ENCODE measurements around the gene GAS7. TPM values are rescaled to one million over a fixed set of nuclear protein-coding genes. Genes with fewer than 3 reads are reported as not detected.
A peak's percentile ranks its signal among the peaks of the same experiment; 100 is the strongest.

GAS7 gene
- total and polyA plus RNA-seq, 2 experiments from 2014 or later, result 25.8 to 27.3 TPM

GRCh38 chr17:9929871-9930270 is 268.5 kb downstream of the GAS7 start:
- H3K36me3 ChIP-seq (replicated peaks; ENCODE audit: insufficient read depth, low read depth), result no peaks in the 10 kb centered on the region
- no peak overlapping the region for H2AFZ ChIP-seq
- WGBS (ENCODE audit: low lambda C conversion rate, missing lambda C conversion rate), result 84% methylated on average over 8 of the region's 8 CpGs
- no peak overlapping the region for H3K4me3 ChIP-seq
- H3K79me2 ChIP-seq, result no peaks in the 10 kb centered on the region
- no peak for TF ChIP-seq EZH2 (IDR thresholded peaks at IDR 0.05; ENCODE audit: borderline replicate concordance)
- no peak for TF ChIP-seq CTCF (IDR thresholded peaks at IDR 0.05; ENCODE audit: poor library complexity)
- TF ChIP-seq EZH2phosphoT487 (IDR thresholded peaks at IDR 0.05; ENCODE audit: low read depth, severe bottlenecking, unreplicated experiment), result no peak
- H3K27me3 ChIP-seq, result no peaks in the 10 kb centered on the region
- no peak overlapping the region for H3K4me2 ChIP-seq
- no peaks in the 10 kb centered on the region for H3K9me2 ChIP-seq (replicated peaks; ENCODE audit: insufficient read depth)
- H3K27ac ChIP-seq, result peak overlapping the region; percentile 62
- DNase-seq (ENCODE audit: low spot score), result no peak
- H3K9me3 ChIP-seq (ENCODE audit: low read depth), result no peaks in the 10 kb centered on the region
- H4K20me1 ChIP-seq (ENCODE audit: insufficient read depth, poor library complexity, severe bottlenecking), result no peaks in the 10 kb centered on the region
- H3K4me1 ChIP-seq (ENCODE audit: insufficient read depth), result peaks cover 4% of the 10 kb centered on the region

- WGBS (ENCODE audit: low lambda C conversion rate, missing lambda C conversion rate), result 42% methylated on average over 13 of the region's 13 CpGs
- H2AFZ ChIP-seq, result no peak overlapping the region
- DNase-seq (ENCODE audit: low spot score), result peak; percentile 89
- TF ChIP-seq CTCF (IDR thresholded peaks at IDR 0.05; ENCODE audit: poor library complexity) (peak; percentile 77), EZH2 (IDR thresholded peaks at IDR 0.05; ENCODE audit: borderline replicate concordance) (no peak)
- no peaks in the 10 kb centered on the region for H3K9me3 ChIP-seq (ENCODE audit: low read depth)
- H3K27ac ChIP-seq, result peak overlapping the region; percentile 62
- peaks cover 4% of the 10 kb centered on the region for H3K4me1 ChIP-seq (ENCODE audit: insufficient read depth)
- no peaks in the 10 kb centered on the region for H3K9me2 ChIP-seq (replicated peaks; ENCODE audit: insufficient read depth)
- no peak overlapping the region for H3K4me3 ChIP-seq
- peak overlapping the region; percentile 35 for H3K4me2 ChIP-seq
- no peaks in the 10 kb centered on the region for H3K27me3 ChIP-seq
- H3K79me2 ChIP-seq, result no peaks in the 10 kb centered on the region
- H4K20me1 ChIP-seq (ENCODE audit: insufficient read depth, poor library complexity, severe bottlenecking), result no peaks in the 10 kb centered on the region
- no peaks in the 10 kb centered on the region for H3K36me3 ChIP-seq (replicated peaks; ENCODE audit: insufficient read depth, low read depth)
Observed at GRCh38 chr17:9928601-9929333, 269.6 kb downstream of the GAS7 start.

GRCh38 chr17:9926150-9926804 is 272.1 kb downstream of the GAS7 start:
- Histone ChIP-seq H3K36me3 (replicated peaks; ENCODE audit: insufficient read depth, low read depth) (no peaks in the 10 kb centered on the region), H3K4me3 (no peak overlapping the region), H2AFZ (no peak overlapping the region), H3K9me3 (ENCODE audit: low read depth) (no peaks in the 10 kb centered on the region), H4K20me1 (ENCODE audit: insufficient read depth, poor library complexity, severe bottlenecking) (no peaks in the 10 kb centered on the region), H3K9me2 (replicated peaks; ENCODE audit: insufficient read depth) (no peaks in the 10 kb centered on the region), H3K4me2 (no peak overlapping the region), H3K27me3 (no peaks in the 10 kb centered on the region), H3K27ac (no peak overlapping the region), H3K4me1 (ENCODE audit: insufficient read depth) (peaks cover 4% of the 10 kb centered on the region), H3K79me2 (no peaks in the 10 kb centered on the region)
- DNase-seq (ENCODE audit: low spot score), result no peak
- WGBS (ENCODE audit: low lambda C conversion rate, missing lambda C conversion rate), result 93% methylated on average over 21 of the region's 21 CpGs
- TF ChIP-seq CTCF (IDR thresholded peaks at IDR 0.05; ENCODE audit: poor library complexity) (no peak), EZH2phosphoT487 (IDR thresholded peaks at IDR 0.05; ENCODE audit: low read depth, severe bottlenecking, unreplicated experiment) (no peak), EZH2 (IDR thresholded peaks at IDR 0.05; ENCODE audit: borderline replicate concordance) (no peak)
